Ectodermal cell (in vitro differentiated cells): ENCODE measurements around the gene KCNJ18.
"Not testable (repeated sequence)": the region's sequence is repeated elsewhere in the genome, so short reads cannot be mapped to it uniquely, and the experiment has no call there.

Experiments used
- H3K27ac ChIP-seq: 2 replicates; pipeline ENCODE4 v1.7.0; 2013; ENCODE audit warnings: mild to moderate bottlenecking, low read depth, low read length; ENCODE audit not compliant: insufficient read depth, poor library complexity, severe bottlenecking
- H3K27me3 ChIP-seq: 2 replicates; pipeline ENCODE4 v1.7.0; 2013; ENCODE audit warnings: mild to moderate bottlenecking, low read length; ENCODE audit not compliant: insufficient read depth, control insufficient read depth, poor library complexity, severe bottlenecking
- H3K36me3 ChIP-seq: one replicate; pipeline ENCODE4 v1.7.0; 2013; ENCODE audit warnings: low read length; ENCODE audit not compliant: control insufficient read depth, insufficient read depth
- H3K4me1 ChIP-seq: one replicate; pipeline ENCODE4 v1.7.0; 2013; ENCODE audit warnings: low read length; ENCODE audit not compliant: control insufficient read depth, insufficient read depth
- H3K4me3 ChIP-seq: 2 replicates; pipeline ENCODE4 v1.7.0; 2013; ENCODE audit warnings: low read depth, low read length, control low read depth; ENCODE audit not compliant: insufficient read depth
- H3K9me3 ChIP-seq: 2 replicates; pipeline ENCODE4 v1.7.0; 2013; ENCODE audit warnings: mild to moderate bottlenecking, low read length, moderate library complexity; ENCODE audit not compliant: control insufficient read depth
- WGBS, 2 experiments: methylation state at CpG; one replicate each; pipeline ENCODE4 v1.1.7; 2013; ENCODE audit warnings: missing lambda C conversion rate in 2 of 2; 5-methylcytosine and 5-hydroxymethylcytosine counted together

KCNJ18 gene

GRCh38 chr17:21703891-21704872 is 11.9 kb downstream of the KCNJ18 start:
- H3K27me3 ChIP-seq, H3K4me1 ChIP-seq, H3K9me3 ChIP-seq, H3K36me3 ChIP-seq, H3K4me3 ChIP-seq, H3K27ac ChIP-seq: not testable (repeated sequence)
- WGBS, 2 experiments: 85 to 87% methylated on average over 34 to 35 of the region's 35 CpGs

GRCh38 chr17:21705021-21705601 is 12.8 kb downstream of the KCNJ18 start:
- Histone ChIP-seq H3K4me3 (no peak overlapping the region), H3K27me3 (no peaks in the 10 kb centered on the region), H3K4me1 (no peaks in the 10 kb centered on the region), H3K9me3 (no peaks in the 10 kb centered on the region), H3K27ac (no peak overlapping the region), H3K36me3 (no peaks in the 10 kb centered on the region)
- WGBS, 2 experiments: 78 to 81% methylated on average over 13 of the region's 13 CpGs

- not testable (repeated sequence) for H3K9me3 ChIP-seq, H3K27ac ChIP-seq, H3K36me3 ChIP-seq, H3K4me1 ChIP-seq, H3K27me3 ChIP-seq, H3K4me3 ChIP-seq
- WGBS, 2 experiments: 80 to 84% methylated on average over 6 of the region's 6 CpGs
Measured at GRCh38 chr17:21705746-21706145, 13.4 kb downstream of the KCNJ18 start.

GRCh38 chr17:21706546-21706945 is 14.2 kb downstream of the KCNJ18 start:
- H3K36me3 ChIP-seq, H3K27ac ChIP-seq, H3K4me1 ChIP-seq, H3K27me3 ChIP-seq, H3K9me3 ChIP-seq, H3K4me3 ChIP-seq: not testable (repeated sequence)
- 86 to 88% methylated on average over 6 to 7 of the region's 7 CpGs for WGBS, 2 experiments

GRCh38 chr17:21707131-21707530 is 14.8 kb downstream of the KCNJ18 start:
- H3K27me3 ChIP-seq, H3K9me3 ChIP-seq, H3K4me3 ChIP-seq: not testable (repeated sequence)

GRCh38 chr17:21707711-21708611 is 15.6 kb downstream of the KCNJ18 start:
- not testable (repeated sequence) for H3K27me3 ChIP-seq, H3K4me1 ChIP-seq, H3K36me3 ChIP-seq, H3K4me3 ChIP-seq, H3K27ac ChIP-seq, H3K9me3 ChIP-seq
- 80 to 82% methylated on average over 12 to 13 of the region's 17 CpGs for WGBS, 2 experiments

More at GRCh38 chr17:21707131-21707530, 14.8 kb downstream of the KCNJ18 start:
- H3K36me3 ChIP-seq, H3K27ac ChIP-seq, H3K4me1 ChIP-seq: not testable (repeated sequence)
- WGBS, 2 experiments: 86 to 87% methylated on average over 6 of the region's 7 CpGs

- not testable (repeated sequence) for H3K9me3 ChIP-seq, H3K27ac ChIP-seq, H3K36me3 ChIP-seq, H3K4me1 ChIP-seq, H3K4me3 ChIP-seq, H3K27me3 ChIP-seq
- 84 to 86% methylated on average over 15 of the region's 15 CpGs for WGBS, 2 experiments
Measured at GRCh38 chr17:21708612-21709535, 16.6 kb downstream of the KCNJ18 start.

- not testable (repeated sequence) for H3K36me3 ChIP-seq
Measured at GRCh38 chr17:21709994-21710393, 17.7 kb downstream of the KCNJ18 start.

GRCh38 chr17:21710486-21710885 is 18.2 kb downstream of the KCNJ18 start:
- not testable (repeated sequence) for H3K4me1 ChIP-seq, H3K27ac ChIP-seq, H3K27me3 ChIP-seq, H3K36me3 ChIP-seq, H3K4me3 ChIP-seq, H3K9me3 ChIP-seq
- WGBS, 2 experiments: 80 to 81% methylated on average over 3 of the region's 3 CpGs

More at GRCh38 chr17:21709994-21710393, 17.7 kb downstream of the KCNJ18 start:
- WGBS, 2 experiments: 65 to 71% methylated on average over 5 to 6 of the region's 8 CpGs
- not testable (repeated sequence) for H3K27ac ChIP-seq, H3K4me1 ChIP-seq, H3K9me3 ChIP-seq, H3K4me3 ChIP-seq, H3K27me3 ChIP-seq
